K562 treated with DMSO at 1 percent for 48 hours (cell line): Measurements from ENCODE around the gene PC. TPM values are rescaled to one million over a fixed set of nuclear protein-coding genes. Genes with fewer than 3 reads are reported as not detected.

Source experiments
- total RNA-seq: library from RNA; unstranded; fragments of 300-600 nt; gene quantifications from 2 replicates; pipeline ENCODE4 v1.2.3, GENCODE V29; 2022; ENCODE audit warnings: low replicate concordance; ENCODE audit errors: extremely low read depth

The PC gene
- not detected in 2 replicates for total RNA-seq

GRCh38 chr11:66958232-66958955 lies at the start of gene PC:
Gene PC (minus strand): TSS chr11:66958383. CDS start chr11:66872159, 86,224 bp downstream.

GRCh38 chr11:66974724-66975404 lies 16.7 kb upstream of the PC start, which contains the start of gene C11orf86:
Gene C11orf86 (plus strand): TSS chr11:66975304. CDS start chr11:66975363, 59 bp downstream.

GRCh38 chr11:66856496-66857233 lies 101.5 kb downstream of the PC start, which contains the start of gene LRFN4:
Gene LRFN4 (plus strand): TSS chr11:66857064. CDS start chr11:66857745, 681 bp downstream.

DNA sequence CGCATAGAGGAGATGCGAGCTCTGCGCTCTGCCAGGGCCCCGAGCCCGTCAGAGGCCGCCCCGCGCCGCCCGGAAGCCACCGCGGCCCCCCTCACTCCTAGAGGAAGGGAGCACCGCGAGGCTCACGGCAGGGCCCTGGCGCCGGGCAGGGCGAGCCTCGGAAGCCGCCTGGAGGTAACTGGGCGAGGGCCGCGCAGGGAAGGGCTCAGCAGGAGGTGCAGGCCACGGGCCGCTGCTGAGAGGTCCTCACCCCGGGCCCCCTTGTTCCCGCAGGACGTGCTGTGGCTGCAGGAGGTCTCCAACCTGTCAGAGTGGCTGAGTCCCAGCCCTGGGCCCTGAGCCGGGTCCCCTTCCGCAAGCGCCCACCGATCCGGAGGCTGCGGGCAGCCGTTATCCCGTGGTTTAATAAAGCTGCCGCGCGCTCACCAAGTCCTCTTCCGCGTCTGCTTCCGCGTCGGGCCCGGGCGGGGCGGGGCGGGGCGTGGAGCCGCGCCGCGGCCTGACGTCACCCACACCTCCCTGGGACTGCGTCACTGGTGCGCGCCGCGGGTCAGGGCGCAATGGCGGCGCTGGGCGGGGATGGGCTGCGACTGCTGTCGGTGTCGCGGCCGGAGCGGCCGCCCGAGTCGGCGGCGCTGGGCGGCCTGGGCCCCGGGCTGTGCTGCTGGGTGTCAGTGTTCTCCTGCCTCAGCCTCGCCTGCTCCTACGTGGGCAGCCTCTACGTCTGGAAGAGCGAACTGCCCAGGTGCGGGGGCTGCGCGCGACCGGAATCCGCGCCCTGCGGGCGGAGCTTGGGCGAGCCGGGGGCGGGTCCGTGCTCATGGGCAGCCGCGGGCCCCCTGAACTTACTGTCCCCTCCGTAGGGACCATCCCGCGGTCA lies 115.0 kb downstream of the PC start, which contains the start of gene RCE1:
RCE1 (plus strand) TSS at position 546 of the 880 bp plus-strand sequence; CDS start at position 561, 15 bp downstream.

Other genes starting within 250 kb of the PC start
- gene SPTBN2, start 229.2 kb downstream of the PC start, total RNA-seq: not detected in 2 replicates
- gene RCE1, start 114.9 kb downstream of the PC start, total RNA-seq: not detected in 2 replicates
- gene LRFN4, start 101.3 kb downstream of the PC start, total RNA-seq: not detected in 2 replicates
- not detected in 2 replicates for gene C11orf86, start 16.9 kb upstream of the PC start, total RNA-seq
- not detected in 2 replicates for gene SYT12, start 64.8 kb upstream of the PC start, total RNA-seq
- gene RHOD, start 98.5 kb upstream of the PC start, total RNA-seq: not detected in 2 replicates
- gene KDM2A, start 160.9 kb upstream of the PC start, total RNA-seq: not detected in 2 replicates